HepG2 (cell line): ENCODE measurements around the gene CCDC9B. TPM values are rescaled to one million over a fixed set of nuclear protein-coding genes. Genes with fewer than 3 reads are reported as not detected.
A peak's percentile ranks its signal among the peaks of the same experiment; 100 is the strongest.

Experiments
- ELF1 ChIP-seq: sonication (generic); formaldehyde crosslinking; IDR thresholded peaks from 2 replicates; pipeline ENCODE4 v1.4.0; 2020; ENCODE audit warnings: missing genetic modification reagents
- FOSL1 ChIP-seq: sonication (generic); formaldehyde crosslinking; IDR thresholded peaks from 2 replicates; pipeline ENCODE4 v1.9.0; 2021; ENCODE audit warnings: missing genetic modification reagents, borderline replicate concordance
- FOXA1 ChIP-seq, 2 experiments: fragments of 450-650 bp in 1 of 2; sonication (generic) in 1 of 2; formaldehyde crosslinking in 1 of 2; IDR thresholded peaks; 2 replicates each; pipeline versions ENCODE4 v1.4.0 to v1.6.1; 2016 to 2020; ENCODE audit warnings: missing genetic modification reagents in 1 of 2
- FOXA3 ChIP-seq: IDR thresholded peaks from 2 replicates; pipeline ENCODE4 v1.6.1; 2016; ENCODE audit warnings: missing genetic modification reagents, missing compliant biosample characterization
- GATAD2A ChIP-seq: IDR thresholded peaks from 2 replicates; pipeline ENCODE4 v1.6.1; 2016
- PRPF4 ChIP-seq: fragments of 200-400 bp; formaldehyde crosslinking; IDR thresholded peaks from 2 replicates; pipeline ENCODE4 v1.6.1; 2016; ENCODE audit warnings: low read length, low read depth; ENCODE audit not compliant: poor library complexity, severe bottlenecking
- RAD21 ChIP-seq: fragments of 450-650 bp; formaldehyde crosslinking; IDR thresholded peaks from 2 replicates; pipeline ENCODE4 v1.5.0; 2020; ENCODE audit warnings: mild to moderate bottlenecking
- RFX3 ChIP-seq: IDR thresholded peaks from 2 replicates; pipeline ENCODE4 v1.6.1; 2016; ENCODE audit warnings: missing biosample characterization, missing genetic modification reagents
- SATB2 ChIP-seq: sonication (generic); formaldehyde crosslinking; IDR thresholded peaks from 2 replicates; pipeline ENCODE4 v1.5.0; 2020; ENCODE audit warnings: missing genetic modification reagents
- SOX13 ChIP-seq, 3 experiments: fragments of 450-650 bp in 1 of 3; sonication (generic) in 1 of 3; formaldehyde crosslinking in 1 of 3; IDR thresholded peaks in 2 of 3; conservative IDR thresholded peaks in 1 of 3; 2 replicates each; pipeline versions ENCODE4 v1.5.0 to v1.6.1; 2016 to 2020; ENCODE audit warnings: antibody characterized with exemption in 1 of 3, mild to moderate bottlenecking in 1 of 3, missing compliant biosample characterization in 1 of 3, missing genetic modification reagents in 1 of 3, moderate library complexity in 1 of 3
- XBP1 ChIP-seq: sonication (generic); formaldehyde crosslinking; IDR thresholded peaks from 2 replicates; pipeline ENCODE4 v1.5.0; 2020; ENCODE audit warnings: missing genetic modification reagents
- ZNF235 ChIP-seq: sonication (generic); formaldehyde crosslinking; IDR thresholded peaks from 2 replicates; pipeline ENCODE4 v1.8.1; 2023; ENCODE audit warnings: mild to moderate bottlenecking, missing genetic modification reagents, borderline replicate concordance
- ZNF292 ChIP-seq: sonication (generic); formaldehyde crosslinking; IDR thresholded peaks from 2 replicates; pipeline ENCODE4 v1.8.1; 2022; ENCODE audit warnings: mild to moderate bottlenecking, low read depth, missing genetic modification reagents, borderline replicate concordance
- ZNF570 ChIP-seq: sonication (generic); formaldehyde crosslinking; IDR thresholded peaks from 2 replicates; pipeline ENCODE4 v1.4.0; 2020; ENCODE audit warnings: mild to moderate bottlenecking, missing genetic modification reagents, borderline replicate concordance
- ZNF652 ChIP-seq: IDR thresholded peaks from 2 replicates; pipeline ENCODE4 v1.6.1; 2016; ENCODE audit warnings: low read depth, borderline replicate concordance
- polyA plus RNA-seq, 8 experiments: library from polyadenylated mRNA; depleted of rRNA in 3 of 8; stranded (reverse) in 7 of 8; unstranded in 1 of 8; fragments of >200 nt; fragmentation: Illumina TruSeq in 4 of 8; extraction: Trizol in 4 of 8; gene quantifications; 2 replicates each; pipeline versions ENCODE4 v1.2.1 to v1.2.3, GENCODE V29; 2011 to 2016; ENCODE audit warnings: low read depth in 4 of 8, missing spikeins in 1 of 8, mixed read lengths in 1 of 8; ENCODE audit not compliant: insufficient read depth in 1 of 8
- total RNA-seq, 5 experiments: library from RNA; depleted of rRNA; stranded (reverse); fragments of >200 nt; fragmentation: Illumina TruSeq; extraction: Trizol; gene quantifications; 2 replicates each; pipeline ENCODE4 v1.2.3, GENCODE V29; 2016; ENCODE audit warnings: low read depth in 1 of 5
- TF ChIP-seq, protein P1 (sequence below): sonication (generic); formaldehyde crosslinking; IDR thresholded peaks from 2 replicates; pipeline ENCODE4 v1.5.0; 2020; ENCODE audit warnings: mild to moderate bottlenecking, missing genetic modification reagents, moderate library complexity
- TF ChIP-seq, protein P2 (sequence below): sonication (generic); formaldehyde crosslinking; IDR thresholded peaks from 2 replicates; pipeline ENCODE4 v1.4.0; 2020; ENCODE audit warnings: missing genetic modification reagents, mild to moderate bottlenecking, borderline replicate concordance
- TF ChIP-seq, protein P3 (sequence below): sonication (generic); IDR thresholded peaks from 2 replicates; pipeline ENCODE4 v1.6.1; 2016; ENCODE audit warnings: low read depth, borderline replicate concordance
- TF ChIP-seq, protein P4 (sequence below): sonication (generic); formaldehyde crosslinking; IDR thresholded peaks from 2 replicates; pipeline ENCODE4 v1.4.0; 2020; ENCODE audit warnings: missing genetic modification reagents

The CCDC9B gene
- total and polyA plus RNA-seq, 2 of the 13 experiments (the other 11 are each of a cell fraction or from before 2014, with no cell fraction given), result 0.98 to 1.6 TPM

DNA sequence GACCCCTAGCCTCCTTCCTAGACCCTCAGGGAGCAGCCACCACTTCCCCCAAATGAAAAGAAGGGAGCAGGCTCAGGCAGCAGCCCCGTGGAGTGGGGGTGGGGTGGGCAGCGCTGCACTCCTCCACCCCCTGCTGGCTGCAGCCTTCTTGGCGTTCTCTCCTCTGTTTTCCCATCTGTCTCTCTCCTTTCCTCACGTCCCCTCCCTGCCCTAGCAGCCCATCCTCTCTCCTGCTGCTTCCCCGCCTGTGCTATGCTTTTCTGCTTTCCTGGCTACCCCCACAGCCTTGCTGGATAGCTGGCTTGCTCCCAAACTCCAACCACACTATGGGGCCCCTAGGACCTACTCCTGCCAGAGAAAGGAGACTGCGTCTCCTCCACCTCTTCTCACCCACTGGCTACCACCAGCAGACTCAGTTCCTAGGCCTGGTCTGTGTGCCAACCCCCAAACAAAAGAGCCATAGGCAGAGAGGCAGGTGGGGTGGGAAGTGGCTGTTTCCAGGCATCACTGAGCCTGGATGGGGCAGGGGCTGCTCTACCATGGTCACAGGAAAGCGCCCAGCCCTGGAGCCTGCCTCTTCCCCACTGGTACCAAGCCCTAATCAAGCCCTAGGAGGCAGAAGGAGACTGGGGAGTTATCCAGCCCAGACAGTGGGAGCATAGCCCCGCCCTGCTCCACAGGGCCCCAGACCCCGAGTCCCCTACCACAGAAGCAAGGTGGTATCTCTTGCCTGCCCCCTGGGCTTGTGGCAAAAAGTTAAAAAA, 13.9 kb upstream of the CCDC9B start (continued):
- TF ChIP-seq, protein P1, sequence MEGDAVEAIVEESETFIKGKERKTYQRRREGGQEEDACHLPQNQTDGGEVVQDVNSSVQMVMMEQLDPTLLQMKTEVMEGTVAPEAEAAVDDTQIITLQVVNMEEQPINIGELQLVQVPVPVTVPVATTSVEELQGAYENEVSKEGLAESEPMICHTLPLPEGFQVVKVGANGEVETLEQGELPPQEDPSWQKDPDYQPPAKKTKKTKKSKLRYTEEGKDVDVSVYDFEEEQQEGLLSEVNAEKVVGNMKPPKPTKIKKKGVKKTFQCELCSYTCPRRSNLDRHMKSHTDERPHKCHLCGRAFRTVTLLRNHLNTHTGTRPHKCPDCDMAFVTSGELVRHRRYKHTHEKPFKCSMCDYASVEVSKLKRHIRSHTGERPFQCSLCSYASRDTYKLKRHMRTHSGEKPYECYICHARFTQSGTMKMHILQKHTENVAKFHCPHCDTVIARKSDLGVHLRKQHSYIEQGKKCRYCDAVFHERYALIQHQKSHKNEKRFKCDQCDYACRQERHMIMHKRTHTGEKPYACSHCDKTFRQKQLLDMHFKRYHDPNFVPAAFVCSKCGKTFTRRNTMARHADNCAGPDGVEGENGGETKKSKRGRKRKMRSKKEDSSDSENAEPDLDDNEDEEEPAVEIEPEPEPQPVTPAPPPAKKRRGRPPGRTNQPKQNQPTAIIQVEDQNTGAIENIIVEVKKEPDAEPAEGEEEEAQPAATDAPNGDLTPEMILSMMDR (CRISPR knock-in tag), result peak; percentile 58
- TF ChIP-seq ZNF570 (no peak), RAD21 (CRISPR knock-in tag) (0 out of 2 replicates have a peak, but pooled peaks have one; percentile 31), FOSL1 (no peak), ELF1 (no peak), ZNF292 (no peak), RFX3 (no peak), PRPF4 (peak; percentile 63), XBP1 (CRISPR knock-in tag) (no peak), ZNF652 (CRISPR knock-in tag) (no peak), FOXA3 (no peak), GATAD2A (no peak), ZNF235 (CRISPR knock-in tag) (no peak), FOXA1 (IDR thresholded peaks at IDR 0.05) (no peak), FOXA1 (CRISPR knock-in tag; IDR thresholded peaks at IDR 0.05) (no peak), SOX13 (IDR thresholded peaks at IDR 0.05) (no peak), SOX13 (CRISPR knock-in tag; conservative IDR thresholded peaks at IDR 0.05 in 1 of 2, IDR thresholded peaks at IDR 0.05 in 1 of 2) (no peak), SATB2 (CRISPR knock-in tag) (no peak)
- TF ChIP-seq, protein P2, sequence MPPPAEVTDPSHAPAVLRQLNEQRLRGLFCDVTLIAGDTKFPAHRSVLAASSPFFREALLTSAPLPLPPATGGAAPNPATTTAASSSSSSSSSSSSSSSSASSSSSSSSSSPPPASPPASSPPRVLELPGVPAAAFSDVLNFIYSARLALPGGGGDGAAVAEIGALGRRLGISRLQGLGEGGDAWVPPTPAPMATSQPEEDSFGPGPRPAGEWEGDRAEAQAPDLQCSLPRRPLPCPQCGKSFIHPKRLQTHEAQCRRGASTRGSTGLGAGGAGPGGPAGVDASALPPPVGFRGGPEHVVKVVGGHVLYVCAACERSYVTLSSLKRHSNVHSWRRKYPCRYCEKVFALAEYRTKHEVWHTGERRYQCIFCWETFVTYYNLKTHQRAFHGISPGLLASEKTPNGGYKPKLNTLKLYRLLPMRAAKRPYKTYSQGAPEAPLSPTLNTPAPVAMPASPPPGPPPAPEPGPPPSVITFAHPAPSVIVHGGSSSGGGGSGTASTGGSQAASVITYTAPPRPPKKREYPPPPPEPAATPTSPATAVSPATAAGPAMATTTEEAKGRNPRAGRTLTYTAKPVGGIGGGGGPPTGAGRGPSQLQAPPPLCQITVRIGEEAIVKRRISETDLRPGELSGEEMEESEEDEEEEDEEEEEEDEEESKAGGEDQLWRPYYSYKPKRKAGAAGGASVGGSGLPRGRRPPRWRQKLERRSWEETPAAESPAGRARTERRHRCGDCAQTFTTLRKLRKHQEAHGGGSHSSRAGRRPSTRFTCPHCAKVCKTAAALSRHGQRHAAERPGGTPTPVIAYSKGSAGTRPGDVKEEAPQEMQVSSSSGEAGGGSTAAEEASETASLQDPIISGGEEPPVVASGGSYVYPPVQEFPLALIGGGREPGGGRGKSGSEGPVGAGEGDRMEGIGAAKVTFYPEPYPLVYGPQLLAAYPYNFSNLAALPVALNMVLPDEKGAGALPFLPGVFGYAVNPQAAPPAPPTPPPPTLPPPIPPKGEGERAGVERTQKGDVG (CRISPR knock-in tag), result no peak
- TF ChIP-seq, protein P3, sequence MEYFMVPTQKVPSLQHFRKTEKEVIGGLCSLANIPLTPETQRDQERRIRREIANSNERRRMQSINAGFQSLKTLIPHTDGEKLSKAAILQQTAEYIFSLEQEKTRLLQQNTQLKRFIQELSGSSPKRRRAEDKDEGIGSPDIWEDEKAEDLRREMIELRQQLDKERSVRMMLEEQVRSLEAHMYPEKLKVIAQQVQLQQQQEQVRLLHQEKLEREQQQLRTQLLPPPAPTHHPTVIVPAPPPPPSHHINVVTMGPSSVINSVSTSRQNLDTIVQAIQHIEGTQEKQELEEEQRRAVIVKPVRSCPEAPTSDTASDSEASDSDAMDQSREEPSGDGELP, result no peak
- TF ChIP-seq, protein P4, sequence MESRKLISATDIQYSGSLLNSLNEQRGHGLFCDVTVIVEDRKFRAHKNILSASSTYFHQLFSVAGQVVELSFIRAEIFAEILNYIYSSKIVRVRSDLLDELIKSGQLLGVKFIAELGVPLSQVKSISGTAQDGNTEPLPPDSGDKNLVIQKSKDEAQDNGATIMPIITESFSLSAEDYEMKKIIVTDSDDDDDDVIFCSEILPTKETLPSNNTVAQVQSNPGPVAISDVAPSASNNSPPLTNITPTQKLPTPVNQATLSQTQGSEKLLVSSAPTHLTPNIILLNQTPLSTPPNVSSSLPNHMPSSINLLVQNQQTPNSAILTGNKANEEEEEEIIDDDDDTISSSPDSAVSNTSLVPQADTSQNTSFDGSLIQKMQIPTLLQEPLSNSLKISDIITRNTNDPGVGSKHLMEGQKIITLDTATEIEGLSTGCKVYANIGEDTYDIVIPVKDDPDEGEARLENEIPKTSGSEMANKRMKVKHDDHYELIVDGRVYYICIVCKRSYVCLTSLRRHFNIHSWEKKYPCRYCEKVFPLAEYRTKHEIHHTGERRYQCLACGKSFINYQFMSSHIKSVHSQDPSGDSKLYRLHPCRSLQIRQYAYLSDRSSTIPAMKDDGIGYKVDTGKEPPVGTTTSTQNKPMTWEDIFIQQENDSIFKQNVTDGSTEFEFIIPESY (CRISPR knock-in tag), result peak; percentile 50; the same call in 1 of the 2 replicates
